Hematopoietic multipotent progenitor cell treated with erythropoietin and hydrocortisone succinate and interleukin-3 and kit ligand, for 8 days (in vitro differentiated cells): ENCODE data around the gene DCX.
"Not testable (repeated sequence)": the region's sequence is repeated elsewhere in the genome, so short reads cannot be mapped to it uniquely, and the experiment has no call there.

Source experiments
- DNase-seq: peaks from one replicate; pipeline ENCODE4 v3.0.0-alpha.2; 2015

DCX gene

DNA sequence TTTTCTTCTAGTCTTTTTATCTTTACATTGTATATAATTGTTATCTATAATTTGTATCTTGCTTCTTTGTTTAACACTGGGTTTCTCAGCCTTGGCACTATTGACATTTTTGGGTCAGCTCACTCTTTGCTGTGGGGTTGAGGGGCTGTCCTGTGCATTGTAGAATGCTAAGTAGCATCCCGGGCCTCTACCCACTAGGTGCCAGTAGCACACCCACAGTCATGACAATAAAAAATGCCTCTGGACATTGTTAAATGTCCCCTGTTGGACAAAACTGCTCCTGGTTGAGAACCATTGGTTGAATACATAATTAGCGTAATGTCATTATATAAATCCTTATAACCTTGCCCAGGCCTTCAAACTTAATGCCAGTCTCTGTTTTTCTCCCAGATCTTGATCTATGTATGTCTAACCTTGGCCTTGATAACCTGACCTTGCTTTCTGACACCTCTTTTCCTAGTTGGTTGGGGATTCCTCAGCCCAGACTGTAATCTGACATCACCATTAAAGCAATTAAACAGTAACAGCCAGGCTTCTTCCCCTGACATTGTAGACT, 46.1 kb downstream of the DCX start:
- DNase-seq, result no peak

- no peak for DNase-seq
Observed at GRCh38 chrX:111363741-111364140, 48.3 kb downstream of the DCX start.

DNA sequence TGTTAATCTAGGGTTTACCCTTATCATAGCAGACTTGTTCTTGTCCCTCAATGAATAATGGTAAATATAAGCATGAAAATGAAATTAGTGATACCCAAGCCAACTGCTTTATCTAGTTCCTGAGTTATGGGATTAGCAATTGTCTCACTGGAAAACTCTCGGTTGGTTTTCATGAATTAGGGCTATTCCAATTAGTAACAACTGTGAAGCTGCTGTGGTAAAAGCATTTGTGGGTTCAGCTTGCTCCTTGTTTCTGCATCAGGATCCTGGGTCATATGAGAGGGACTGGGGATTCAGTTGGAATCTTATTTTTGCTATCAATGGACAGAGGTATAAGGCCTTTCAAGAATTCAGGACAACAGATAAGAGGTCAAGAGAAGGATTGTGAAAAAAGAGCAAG, 50.2 kb downstream of the DCX start:
- DNase-seq, result no peak

- no peak for DNase-seq
Observed at GRCh38 chrX:111360839-111361238, 51.2 kb downstream of the DCX start.

- no peak for DNase-seq
Observed at GRCh38 chrX:111355523-111356115, 56.4 kb downstream of the DCX start.

DNA sequence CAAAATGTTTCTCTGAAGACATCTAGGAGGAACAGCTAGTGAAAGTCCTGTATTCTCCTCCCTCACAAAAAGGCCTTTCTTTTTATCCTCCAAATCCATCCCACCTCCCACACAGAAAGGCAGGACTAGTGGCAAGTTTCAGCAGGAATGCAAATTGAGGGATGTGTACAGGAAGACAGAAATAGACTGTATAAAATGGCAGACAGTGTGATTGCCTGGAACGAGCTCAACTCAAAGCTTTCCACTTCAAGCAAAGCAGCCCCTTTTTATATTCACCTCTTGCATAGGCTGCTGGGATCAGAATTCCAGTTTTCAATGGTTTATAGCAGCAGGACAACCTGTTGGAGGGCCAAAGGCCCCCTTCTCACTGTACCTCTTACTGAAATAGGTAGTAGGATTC, 57.5 kb downstream of the DCX start:
- DNase-seq, result no peak

GRCh38 chrX:111353793-111354192, 58.2 kb downstream of the DCX start:
- DNase-seq, result no peak

DNA sequence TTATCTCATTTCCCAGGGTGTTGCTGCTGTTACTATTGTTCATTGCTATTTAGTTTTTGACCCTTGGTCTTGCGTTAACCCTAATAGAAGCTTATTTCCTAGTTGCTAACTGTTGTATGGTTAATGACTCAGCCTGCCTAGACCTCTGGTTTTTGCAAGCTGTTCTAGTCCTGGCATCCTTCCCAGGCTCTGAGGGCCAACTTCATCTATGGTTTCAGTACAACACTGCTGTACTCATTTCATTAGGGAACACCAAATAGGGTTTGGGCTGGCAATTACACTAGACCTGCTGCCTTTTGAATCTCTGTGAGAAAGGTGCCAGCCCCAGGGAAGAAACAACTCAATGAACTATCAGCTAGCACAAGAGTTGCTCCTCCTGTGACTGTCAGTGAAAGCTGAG, 59.6 kb downstream of the DCX start:
- no peak for DNase-seq

- DNase-seq, result no peak
Observed at GRCh38 chrX:111349934-111350333, 62.1 kb downstream of the DCX start.

DNA sequence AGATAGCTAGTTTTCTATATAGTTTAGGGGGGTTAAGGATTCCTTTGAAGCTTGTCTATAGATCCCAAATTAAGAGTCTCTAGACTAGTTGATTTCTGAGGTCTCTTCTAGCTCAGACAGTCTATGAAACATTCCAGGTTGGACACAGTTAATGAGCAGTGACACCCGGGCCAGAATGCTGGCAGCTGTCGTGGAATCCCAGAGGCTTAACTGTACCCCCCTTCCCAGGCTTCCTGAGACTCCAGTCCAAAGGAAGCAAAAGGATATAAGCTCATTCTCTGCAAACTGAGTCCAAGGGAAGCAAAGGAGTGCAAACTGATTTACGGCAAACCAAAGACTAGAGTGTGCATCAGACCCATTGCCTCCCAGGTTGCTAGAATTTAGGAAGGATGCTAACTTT, 62.9 kb downstream of the DCX start:
- DNase-seq, result no peak

DNA sequence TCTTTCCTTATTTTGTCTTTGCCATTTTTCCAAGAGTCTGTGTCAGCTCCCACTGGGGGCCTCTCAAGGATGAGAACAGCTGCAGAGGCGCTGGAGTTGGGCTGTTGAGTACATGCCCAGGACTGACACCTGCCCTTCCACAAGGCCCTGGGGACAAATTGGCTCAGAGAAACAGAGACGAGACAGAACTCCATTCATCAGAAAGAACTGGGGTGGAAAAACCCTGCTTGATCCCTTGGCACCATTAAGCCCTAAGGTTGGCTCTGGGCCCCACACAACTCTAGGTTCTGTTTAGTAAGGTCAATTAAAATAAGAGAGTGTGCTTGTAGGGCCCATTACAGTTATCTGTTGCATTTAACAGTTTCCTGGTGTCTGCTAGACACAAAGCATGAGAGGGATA, 63.6 kb downstream of the DCX start:
- no peak for DNase-seq

- DNase-seq, result not testable (repeated sequence)
Observed at GRCh38 chrX:111346150-111346549, 65.8 kb downstream of the DCX start.

GRCh38 chrX:111340054-111340453, 71.9 kb downstream of the DCX start:
- no peak for DNase-seq

DNA sequence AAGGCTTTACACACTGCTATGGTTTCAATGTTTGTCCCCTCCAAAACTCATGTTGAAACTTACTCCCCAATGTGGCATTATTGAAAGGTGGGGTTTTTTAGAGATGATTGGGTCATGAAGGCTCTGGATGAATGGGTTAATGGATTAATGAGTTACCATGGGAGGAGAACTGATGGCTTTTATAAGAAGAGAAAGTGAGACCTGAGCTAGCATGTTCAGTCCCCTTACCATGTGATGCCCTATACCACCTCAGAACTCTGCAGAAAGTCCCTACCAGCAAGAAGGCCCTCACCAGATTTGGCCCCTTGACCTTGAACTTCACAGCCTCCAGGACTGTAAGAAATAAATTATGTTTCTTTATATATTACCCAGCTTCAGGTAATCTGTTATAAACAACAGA, 72.8 kb downstream of the DCX start:
- no peak for DNase-seq

DNA sequence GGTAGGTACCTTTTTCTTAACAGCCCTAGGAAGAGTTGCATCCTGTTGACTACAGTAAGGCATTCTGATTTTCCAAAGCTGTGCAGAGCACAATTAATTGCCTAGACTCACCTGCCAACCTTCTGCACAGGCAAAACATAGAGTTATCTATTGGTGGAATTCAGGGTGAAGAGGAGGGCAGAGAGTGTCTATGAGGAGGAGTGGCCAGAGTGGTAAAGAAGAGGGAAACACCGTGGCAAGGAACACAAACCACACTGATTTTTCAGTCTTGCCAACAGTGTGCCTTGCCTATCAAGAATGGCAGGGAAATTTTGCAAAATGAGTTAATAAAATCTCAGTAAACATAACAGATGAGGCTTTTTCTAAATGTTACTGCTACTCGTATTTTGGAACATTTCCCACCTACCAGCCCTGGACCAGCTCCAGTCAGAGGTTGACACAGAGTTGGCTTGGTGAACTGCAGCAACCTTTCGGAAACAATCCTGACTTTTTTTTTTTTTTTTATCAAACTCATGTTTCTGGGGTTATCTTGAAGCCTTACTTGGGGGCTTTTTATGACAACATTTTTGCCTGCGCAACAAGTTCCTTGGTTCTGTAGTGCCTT, 73.8 kb downstream of the DCX start:
- DNase-seq, result no peak

GRCh38 chrX:111337067-111337637, 74.8 kb downstream of the DCX start:
- no peak for DNase-seq

GRCh38 chrX:111336141-111336540, 75.9 kb downstream of the DCX start:
- no peak for DNase-seq

- no peak for DNase-seq
Observed at GRCh38 chrX:111329370-111329769, 82.6 kb downstream of the DCX start.

- DNase-seq, result no peak
Observed at GRCh38 chrX:111328858-111329257, 83.1 kb downstream of the DCX start.

GRCh38 chrX:111322231-111322855, 89.6 kb downstream of the DCX start:
- no peak for DNase-seq

- DNase-seq, result no peak
Observed at GRCh38 chrX:111319451-111319850, 92.5 kb downstream of the DCX start.

DNA sequence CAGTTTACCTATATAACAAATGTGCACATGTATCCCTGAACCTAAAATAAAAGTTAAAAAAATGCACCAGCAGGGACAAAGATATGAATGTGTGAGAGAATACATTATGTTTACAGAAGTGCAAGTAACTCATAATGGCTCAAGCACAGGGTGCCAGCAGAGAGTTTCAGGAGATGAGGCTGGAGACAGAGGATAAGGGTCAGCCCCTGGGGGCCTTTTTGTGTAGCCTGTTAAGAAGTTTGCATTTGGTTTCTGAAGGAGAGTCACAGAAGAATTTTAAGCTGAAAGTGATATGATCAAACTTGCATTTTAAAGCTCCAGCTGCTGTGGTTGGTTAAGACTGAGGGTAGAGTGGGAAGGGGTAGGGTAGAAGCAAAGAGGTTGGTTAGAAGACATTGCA, 93.1 kb downstream of the DCX start:
- no peak for DNase-seq

DNA sequence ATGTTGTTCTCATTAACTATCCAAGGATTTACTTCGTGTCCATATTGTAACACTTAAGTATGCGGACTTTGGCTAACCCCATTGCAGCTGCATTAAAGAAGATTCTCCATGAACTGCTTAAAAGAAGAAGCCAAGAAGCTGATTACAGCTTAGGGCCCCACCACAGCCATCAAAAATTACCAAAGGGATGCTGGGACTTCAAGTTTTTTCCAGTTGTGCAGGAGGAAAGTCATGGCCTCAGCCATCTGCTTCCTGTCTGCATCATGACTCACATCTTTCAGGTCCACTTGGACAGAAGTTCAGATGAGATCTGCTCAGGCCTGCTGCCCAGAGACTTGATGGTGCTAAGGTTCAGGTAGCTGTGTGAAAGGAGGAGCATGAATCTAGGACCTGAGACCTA, 102.9 kb downstream of the DCX start:
- DNase-seq, result no peak

DNA sequence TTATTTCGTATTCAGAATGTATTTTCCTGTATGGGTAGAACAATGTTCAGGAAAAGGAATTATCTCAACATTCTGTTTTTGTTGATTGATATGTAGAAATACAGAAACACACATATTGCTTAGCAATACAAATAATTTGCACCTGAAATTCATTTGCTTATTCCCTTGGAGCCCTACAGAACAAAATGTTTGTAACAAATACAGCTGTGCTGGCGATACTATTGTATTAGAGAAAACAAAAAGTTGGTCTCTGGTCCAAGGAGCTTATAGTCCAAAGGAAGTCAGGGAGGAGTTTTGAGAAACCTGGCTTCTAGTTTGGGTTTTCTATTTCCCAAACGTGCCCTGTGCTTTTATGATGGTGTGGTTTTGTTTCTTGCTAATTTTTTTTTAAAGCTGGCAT, 104.0 kb downstream of the DCX start:
- no peak for DNase-seq
